ENCODE measurements around the gene RAMP2. TPM values are rescaled to one million over a fixed set of nuclear protein-coding genes. Genes with fewer than 3 reads are reported as not detected.

Gene RAMP2
- total and polyA plus RNA-seq, 2 of the 13 experiments (the other 11 are each of a cell fraction or from before 2014, with no cell fraction given) = 1.4 to 5.2 TPM

GRCh38 chr17:42803074-42803883 lies 42.3 kb downstream of the RAMP2 start (continued):
- 0 out of 2 replicates have a peak, but pooled peaks have one; percentile 19 for TF ChIP-seq KDM4B (CRISPR knock-in tag; IDR thresholded peaks at IDR 0.05)
- peak; percentile 35; the same call in 1 of the 2 replicates for TF ChIP-seq ISL2 (CRISPR knock-in tag; IDR thresholded peaks at IDR 0.05)
- TF ChIP-seq, protein P1, sequence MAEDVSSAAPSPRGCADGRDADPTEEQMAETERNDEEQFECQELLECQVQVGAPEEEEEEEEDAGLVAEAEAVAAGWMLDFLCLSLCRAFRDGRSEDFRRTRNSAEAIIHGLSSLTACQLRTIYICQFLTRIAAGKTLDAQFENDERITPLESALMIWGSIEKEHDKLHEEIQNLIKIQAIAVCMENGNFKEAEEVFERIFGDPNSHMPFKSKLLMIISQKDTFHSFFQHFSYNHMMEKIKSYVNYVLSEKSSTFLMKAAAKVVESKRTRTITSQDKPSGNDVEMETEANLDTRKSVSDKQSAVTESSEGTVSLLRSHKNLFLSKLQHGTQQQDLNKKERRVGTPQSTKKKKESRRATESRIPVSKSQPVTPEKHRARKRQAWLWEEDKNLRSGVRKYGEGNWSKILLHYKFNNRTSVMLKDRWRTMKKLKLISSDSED (CRISPR knock-in tag; IDR thresholded peaks at IDR 0.05) = no peak
- TF ChIP-seq SAP130 (CRISPR knock-in tag; IDR thresholded peaks at IDR 0.05; ENCODE audit: low read depth) = peak; percentile 66
- no peak for TF ChIP-seq ZNF775 (CRISPR knock-in tag; IDR thresholded peaks at IDR 0.05; ENCODE audit: borderline replicate concordance)
- TF ChIP-seq ZNF883 (CRISPR knock-in tag; IDR thresholded peaks at IDR 0.05; ENCODE audit: not compliant biosample characterization) = no peak
- TF ChIP-seq PHF21A (CRISPR knock-in tag; IDR thresholded peaks at IDR 0.05) = peak; percentile 72; the same call in 1 of the 2 replicates
- no peak for TF ChIP-seq STAT5B (CRISPR knock-in tag; IDR thresholded peaks at IDR 0.05)
- TF ChIP-seq ZNF256 (CRISPR knock-in tag; conservative IDR thresholded peaks at IDR 0.05) = 0 out of 2 replicates have a peak, but pooled peaks have one; percentile 46
- no peak for TF ChIP-seq ZFP36 (IDR thresholded peaks at IDR 0.05; ENCODE audit: borderline replicate concordance, low read depth, low read length, partially characterized antibody)
- TF ChIP-seq, protein P2, sequence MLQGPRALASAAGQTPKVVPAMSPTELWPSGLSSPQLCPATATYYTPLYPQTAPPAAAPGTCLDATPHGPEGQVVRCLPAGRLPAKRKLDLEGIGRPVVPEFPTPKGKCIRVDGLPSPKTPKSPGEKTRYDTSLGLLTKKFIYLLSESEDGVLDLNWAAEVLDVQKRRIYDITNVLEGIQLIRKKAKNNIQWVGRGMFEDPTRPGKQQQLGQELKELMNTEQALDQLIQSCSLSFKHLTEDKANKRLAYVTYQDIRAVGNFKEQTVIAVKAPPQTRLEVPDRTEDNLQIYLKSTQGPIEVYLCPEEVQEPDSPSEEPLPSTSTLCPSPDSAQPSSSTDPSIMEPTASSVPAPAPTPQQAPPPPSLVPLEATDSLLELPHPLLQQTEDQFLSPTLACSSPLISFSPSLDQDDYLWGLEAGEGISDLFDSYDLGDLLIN (CRISPR knock-in tag; IDR thresholded peaks at IDR 0.05; ENCODE audit: borderline replicate concordance) = no peak
- TF ChIP-seq KLF12 (CRISPR knock-in tag; IDR thresholded peaks at IDR 0.05; ENCODE audit: borderline replicate concordance) = no peak; the same call in 1 of the 2 replicates
- 0 out of 2 replicates have a peak, but pooled peaks have one; percentile 58 for TF ChIP-seq FOXJ3 (CRISPR knock-in tag; IDR thresholded peaks at IDR 0.05; ENCODE audit: borderline replicate concordance)
- TF ChIP-seq MTERF4 (CRISPR knock-in tag; IDR thresholded peaks at IDR 0.05) = no peak
- TF ChIP-seq MIER2 (CRISPR knock-in tag; IDR thresholded peaks at IDR 0.05) = peak; percentile 10; the same call in 1 of the 2 replicates
- no peak for TF ChIP-seq CREB1 (IDR thresholded peaks at IDR 0.05)
- TF ChIP-seq CREB1 (CRISPR knock-in tag; IDR thresholded peaks at IDR 0.05) = 0 out of 2 replicates have a peak, but pooled peaks have one; percentile 23
- no peak for TF ChIP-seq EEA1 (CRISPR knock-in tag; IDR thresholded peaks at IDR 0.05; ENCODE audit: borderline replicate concordance)
- no peak for TF ChIP-seq CHD2 (IDR thresholded peaks at IDR 0.05; ENCODE audit: low read depth, low read length)
- peak; percentile 80; the same call in 1 of the 2 replicates for TF ChIP-seq HOXA3 (CRISPR knock-in tag; IDR thresholded peaks at IDR 0.05)
- peak; percentile 25; the same call in 1 of the 2 replicates for TF ChIP-seq SIN3A (IDR thresholded peaks at IDR 0.05; ENCODE audit: borderline replicate concordance, low read depth, low read length)
- TF ChIP-seq, protein P3, sequence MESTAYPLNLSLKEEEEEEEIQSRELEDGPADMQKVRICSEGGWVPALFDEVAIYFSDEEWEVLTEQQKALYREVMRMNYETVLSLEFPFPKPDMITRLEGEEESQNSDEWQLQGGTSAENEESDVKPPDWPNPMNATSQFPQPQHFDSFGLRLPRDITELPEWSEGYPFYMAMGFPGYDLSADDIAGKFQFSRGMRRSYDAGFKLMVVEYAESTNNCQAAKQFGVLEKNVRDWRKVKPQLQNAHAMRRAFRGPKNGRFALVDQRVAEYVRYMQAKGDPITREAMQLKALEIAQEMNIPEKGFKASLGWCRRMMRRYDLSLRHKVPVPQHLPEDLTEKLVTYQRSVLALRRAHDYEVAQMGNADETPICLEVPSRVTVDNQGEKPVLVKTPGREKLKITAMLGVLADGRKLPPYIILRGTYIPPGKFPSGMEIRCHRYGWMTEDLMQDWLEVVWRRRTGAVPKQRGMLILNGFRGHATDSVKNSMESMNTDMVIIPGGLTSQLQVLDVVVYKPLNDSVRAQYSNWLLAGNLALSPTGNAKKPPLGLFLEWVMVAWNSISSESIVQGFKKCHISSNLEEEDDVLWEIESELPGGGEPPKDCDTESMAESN (CRISPR knock-in tag; conservative IDR thresholded peaks at IDR 0.05) = peak; percentile 26; the same call in 1 of the 2 replicates
- peak; percentile 45 for TF ChIP-seq FOXA3 (CRISPR knock-in tag; IDR thresholded peaks at IDR 0.05)
- no peak for TF ChIP-seq ERF (CRISPR knock-in tag; IDR thresholded peaks at IDR 0.05)
- TF ChIP-seq GATAD2A (CRISPR knock-in tag; IDR thresholded peaks at IDR 0.05) = peak; percentile 87
- TF ChIP-seq IKZF4 (CRISPR knock-in tag; IDR thresholded peaks at IDR 0.05; ENCODE audit: borderline replicate concordance, low read depth, not compliant biosample characterization) = no peak
